Fibroblast of the aortic adventitia (primary cell): ENCODE results near the gene DGKD. TPM values are rescaled to one million over a fixed set of nuclear protein-coding genes. Genes with fewer than 3 reads are reported as not detected.
A peak's percentile ranks its signal among the peaks of the same experiment; 100 is the strongest.

ENCODE experiments used
- DNase-seq: peaks from one replicate; pipeline ENCODE4 v3.0.0-alpha.2; 2010; ENCODE audit warnings: low read depth
- H3K4me3 ChIP-seq: 2 replicates; pipeline ENCODE4 v1.5.1; 2011; ENCODE audit warnings: low read depth, mild to moderate bottlenecking, control low read depth, low read length, moderate library complexity
- CTCF ChIP-seq: IDR thresholded peaks from 2 replicates; pipeline ENCODE4 v1.5.1; 2011; ENCODE audit warnings: mild to moderate bottlenecking, low read length, control low read depth, inconsistent platforms; ENCODE audit not compliant: insufficient read depth
- total RNA-seq: library from RNA; depleted of rRNA; stranded (reverse); fragments of >200 nt; gene quantifications from 2 replicates; pipeline ENCODE4 v1.2.3, GENCODE V29; 2012; ENCODE audit warnings: low replicate concordance

DGKD gene
- total RNA-seq, 1 donor, result 4.1 TPM

DNA sequence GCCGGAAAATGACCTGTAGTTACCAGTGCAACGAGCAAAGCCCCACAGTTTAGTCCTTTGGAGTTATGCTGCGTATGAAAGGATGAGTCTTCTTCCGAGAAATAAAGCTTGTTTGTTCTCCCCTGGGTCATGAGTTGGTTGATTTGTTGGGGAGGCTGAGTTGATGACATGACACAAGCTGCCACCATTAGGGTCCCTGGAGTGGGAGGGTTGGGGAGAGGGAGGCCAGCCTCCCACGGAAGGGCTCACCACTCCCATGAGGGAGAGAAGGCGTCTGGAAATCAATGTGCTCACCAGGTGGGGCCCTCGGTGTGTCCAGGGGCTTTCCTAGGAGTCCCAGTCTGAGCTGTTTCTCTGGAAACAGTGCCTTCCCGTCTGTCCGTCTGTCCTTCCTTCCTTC, 7.4 kb upstream of the DGKD start:
- no peak overlapping the region for H3K4me3 ChIP-seq
- no peak for TF ChIP-seq CTCF
- no peak for DNase-seq

DNA sequence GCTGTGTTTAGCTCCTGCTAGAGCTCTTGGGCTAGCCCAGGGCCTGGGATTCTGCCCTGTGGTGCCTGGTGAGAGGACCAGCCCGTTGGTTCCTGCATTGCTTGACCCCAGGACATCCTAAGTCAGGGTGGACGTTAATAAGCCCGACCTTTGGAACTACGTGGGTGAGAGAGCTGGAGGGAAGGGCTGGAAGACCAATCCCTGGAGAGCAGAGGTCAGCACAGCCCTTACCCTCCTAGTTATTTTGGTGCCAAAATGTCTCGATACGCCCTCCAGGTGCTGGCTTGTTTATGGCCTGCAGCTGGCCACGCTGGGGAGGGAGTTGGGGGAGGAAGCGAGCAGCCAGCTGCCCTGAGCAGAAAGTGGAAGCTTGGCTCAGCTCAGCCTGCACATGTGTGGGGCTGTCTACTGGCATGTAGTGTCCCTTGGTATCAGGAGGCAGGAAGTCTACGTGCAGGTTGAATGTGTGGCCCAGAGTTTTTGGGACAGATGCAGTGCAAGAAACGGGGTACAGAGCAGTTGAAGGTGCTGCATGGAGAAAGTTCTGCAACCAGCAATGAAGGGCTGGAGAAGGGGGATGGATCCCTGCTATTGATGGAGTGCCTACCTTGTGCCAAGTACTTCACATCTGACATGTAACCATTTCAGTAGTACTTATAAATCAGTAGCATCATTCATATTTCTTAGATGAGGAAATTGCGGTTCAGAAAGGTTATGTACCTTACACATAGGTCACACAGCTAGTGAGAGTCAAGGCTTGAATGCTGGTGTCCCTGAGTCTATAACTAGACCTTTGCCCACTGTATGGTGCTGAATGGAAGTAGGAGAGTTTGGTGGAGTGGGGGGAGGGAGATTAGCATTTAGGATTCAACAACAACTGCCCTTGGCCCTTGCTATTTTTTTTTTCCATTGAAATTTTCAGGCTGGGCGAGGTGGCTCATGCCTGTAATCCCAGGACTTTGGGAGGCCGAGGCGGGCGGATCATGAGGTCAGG, 5.0 kb upstream of the DGKD start:
- no peak for DNase-seq
- no peak for TF ChIP-seq CTCF
- H3K4me3 ChIP-seq, result no peak overlapping the region

DNA sequence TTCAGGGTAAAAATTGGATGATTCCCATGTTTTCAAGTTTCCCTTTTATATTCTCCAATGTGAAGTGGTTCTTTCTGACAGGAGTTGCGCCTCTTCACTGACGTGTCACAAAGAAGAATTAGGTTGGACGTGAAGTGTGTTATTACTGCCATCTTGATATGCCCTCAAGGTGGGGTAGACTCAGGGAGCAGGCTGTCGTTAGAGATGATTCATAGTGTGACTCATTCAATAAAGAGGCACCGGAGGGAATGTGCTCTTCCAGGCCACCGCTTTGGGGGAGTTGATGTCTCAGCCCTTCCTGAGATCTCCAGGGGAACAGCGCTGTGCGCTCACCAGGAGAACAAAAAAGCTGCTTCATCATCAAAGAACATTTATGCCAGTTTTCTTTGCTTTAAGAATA, 3.6 kb upstream of the DGKD start:
- H3K4me3 ChIP-seq, result no peak overlapping the region
- TF ChIP-seq CTCF, result peak; percentile 31

DNA sequence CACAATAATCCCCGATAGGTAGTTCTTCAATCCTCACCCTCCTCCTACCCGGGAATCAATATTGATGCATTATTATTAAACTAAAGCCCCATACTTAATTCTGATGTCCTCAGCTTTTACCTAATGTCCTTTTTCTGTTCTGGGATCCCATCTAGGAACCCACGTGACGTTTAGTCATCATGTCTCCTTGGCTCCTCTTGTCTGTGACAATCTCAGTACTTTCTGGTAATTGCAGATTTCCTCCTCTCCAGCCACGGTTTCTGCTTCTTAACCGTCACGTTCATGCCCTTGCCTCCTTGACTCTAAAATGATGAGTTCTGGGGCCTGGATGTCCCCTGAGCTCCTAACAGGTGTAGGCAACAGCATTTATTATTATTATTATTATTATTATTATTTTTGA, 2.9 kb upstream of the DGKD start:
- no peak for TF ChIP-seq CTCF
- peak; percentile 18 for DNase-seq
- no peak overlapping the region for H3K4me3 ChIP-seq

More for the DNA sequence above, 3.6 kb upstream of the DGKD start:
- DNase-seq, result peak; percentile 80

- TF ChIP-seq CTCF, result no peak
- no peak overlapping the region for H3K4me3 ChIP-seq
- DNase-seq, result no peak
These were observed 2.0 kb upstream of the DGKD start for GRCh38 chr2:233352141-233352842.

DNA sequence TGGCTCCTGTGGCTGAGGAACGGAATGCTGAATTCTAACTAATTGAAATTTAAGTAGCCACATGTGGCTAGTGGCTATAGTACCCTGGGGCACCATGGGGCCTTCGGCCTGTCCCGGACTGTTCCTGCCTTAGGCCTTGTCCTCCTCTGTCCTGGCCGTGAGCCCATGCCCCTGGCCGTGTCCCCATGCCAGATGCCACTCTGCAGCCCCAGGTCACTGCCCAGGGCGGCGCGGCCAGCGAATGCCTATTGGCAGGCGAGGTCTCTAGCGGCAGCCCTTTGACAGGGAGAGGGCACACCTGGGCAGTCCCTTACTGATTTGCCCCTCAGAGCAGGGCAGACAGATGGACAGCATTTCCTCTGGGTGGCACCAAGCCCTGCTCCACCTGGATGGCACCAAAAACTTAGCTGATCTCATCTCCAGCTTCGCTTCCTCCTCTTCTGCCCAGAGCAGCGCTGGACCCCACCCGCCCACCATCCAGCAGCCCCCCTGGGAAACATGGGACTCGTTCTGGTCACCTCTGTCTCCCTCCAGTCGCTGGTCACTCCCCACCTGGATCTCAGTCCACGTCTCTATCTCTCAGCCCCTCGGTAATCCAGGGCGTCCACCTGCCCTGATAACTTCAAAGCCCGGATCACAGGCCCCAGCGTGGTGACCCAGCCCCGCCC, 1.1 kb upstream of the DGKD start:
- no peak overlapping the region for H3K4me3 ChIP-seq
- no peak for DNase-seq
- no peak for TF ChIP-seq CTCF
